HCT116 (cell line): ENCODE measurements around the gene TTC27.

Experiments used
- CEBPB ChIP-seq: IDR thresholded peaks from 2 replicates; pipeline ENCODE4 v1.6.1; 2012; ENCODE audit warnings: low read depth
- JUND ChIP-seq: IDR thresholded peaks from 2 replicates; pipeline ENCODE4 v1.6.1; 2012
- POLR2A ChIP-seq: IDR thresholded peaks from 2 replicates; pipeline ENCODE4 v1.7.0; 2011; ENCODE audit warnings: borderline replicate concordance; ENCODE audit not compliant: insufficient read depth, insufficient read length; ENCODE audit errors: extremely low read depth
- TF ChIP-seq, protein P1 (sequence below), 3 experiments: fragments of 200-600 bp in 1 of 3; sonication (generic) in 1 of 3; IDR thresholded peaks in 2 of 3; conservative IDR thresholded peaks in 1 of 3; 2 replicates each; pipeline ENCODE4 v1.5.1; 2012 to 2017; ENCODE audit warnings: low read depth in 2 of 3, low read length in 2 of 3, antibody characterized with exemption in 1 of 3, borderline replicate concordance in 1 of 3, control low read depth in 1 of 3, mild to moderate bottlenecking in 1 of 3, mixed read lengths in 1 of 3, mixed run types in 1 of 3, moderate library complexity in 1 of 3; ENCODE audit not compliant: insufficient read depth in 1 of 3
- TF ChIP-seq, protein P2 (sequence below): IDR thresholded peaks from 2 replicates; pipeline ENCODE4 v1.6.1; 2012

DNA sequence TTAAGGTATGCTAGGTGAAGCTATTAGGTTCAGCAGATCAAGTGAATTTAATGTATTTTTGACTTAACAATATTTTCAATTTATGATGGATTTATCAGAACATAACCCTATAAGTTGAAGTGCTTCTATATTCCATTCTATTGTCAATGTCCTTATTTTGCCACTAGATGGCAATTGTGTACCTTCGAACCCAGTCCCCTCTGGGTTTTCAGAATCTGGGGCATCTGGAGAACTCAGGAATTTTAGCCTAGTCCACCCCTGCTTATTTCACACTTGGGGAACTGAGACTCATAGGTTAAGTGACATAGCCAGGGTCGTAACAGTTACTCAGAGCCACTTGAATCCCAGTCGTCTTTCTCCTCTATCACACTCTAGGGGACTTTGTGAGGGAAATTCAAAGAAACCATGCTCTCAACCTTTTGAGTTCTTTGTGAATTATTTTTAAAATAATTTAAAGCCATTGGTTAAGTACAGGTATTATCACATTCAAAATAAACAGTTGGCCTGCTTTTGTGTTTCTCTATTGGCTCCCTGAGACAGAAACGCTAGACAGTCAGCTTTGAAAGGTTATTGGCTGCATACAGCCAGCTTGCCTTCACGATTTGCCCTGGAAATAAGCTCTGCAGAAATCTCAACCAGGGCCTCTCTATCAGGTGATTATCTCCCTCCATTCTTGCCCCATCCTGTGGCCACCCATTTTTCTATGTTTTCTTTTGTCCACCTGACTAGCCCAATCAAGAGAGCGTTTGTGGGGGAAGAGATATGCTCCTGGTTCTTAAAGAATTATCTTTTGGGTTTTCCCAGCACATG is 145.0 kb downstream of the TTC27 start:
- TF ChIP-seq, protein P1, sequence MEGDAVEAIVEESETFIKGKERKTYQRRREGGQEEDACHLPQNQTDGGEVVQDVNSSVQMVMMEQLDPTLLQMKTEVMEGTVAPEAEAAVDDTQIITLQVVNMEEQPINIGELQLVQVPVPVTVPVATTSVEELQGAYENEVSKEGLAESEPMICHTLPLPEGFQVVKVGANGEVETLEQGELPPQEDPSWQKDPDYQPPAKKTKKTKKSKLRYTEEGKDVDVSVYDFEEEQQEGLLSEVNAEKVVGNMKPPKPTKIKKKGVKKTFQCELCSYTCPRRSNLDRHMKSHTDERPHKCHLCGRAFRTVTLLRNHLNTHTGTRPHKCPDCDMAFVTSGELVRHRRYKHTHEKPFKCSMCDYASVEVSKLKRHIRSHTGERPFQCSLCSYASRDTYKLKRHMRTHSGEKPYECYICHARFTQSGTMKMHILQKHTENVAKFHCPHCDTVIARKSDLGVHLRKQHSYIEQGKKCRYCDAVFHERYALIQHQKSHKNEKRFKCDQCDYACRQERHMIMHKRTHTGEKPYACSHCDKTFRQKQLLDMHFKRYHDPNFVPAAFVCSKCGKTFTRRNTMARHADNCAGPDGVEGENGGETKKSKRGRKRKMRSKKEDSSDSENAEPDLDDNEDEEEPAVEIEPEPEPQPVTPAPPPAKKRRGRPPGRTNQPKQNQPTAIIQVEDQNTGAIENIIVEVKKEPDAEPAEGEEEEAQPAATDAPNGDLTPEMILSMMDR (IDR thresholded peaks at IDR 0.05 in 2 of 3, conservative IDR thresholded peaks at IDR 0.05 in 1 of 3; ENCODE audit: borderline replicate concordance in 1 of 3, insufficient read depth in 1 of 3, low read depth in 2 of 3, low read length in 2 of 3) = peak; percentile 52 to 90 (median 85)
- TF ChIP-seq POLR2A = no peak
- no peak for TF ChIP-seq CEBPB
- TF ChIP-seq JUND = no peak
- TF ChIP-seq, protein P2, sequence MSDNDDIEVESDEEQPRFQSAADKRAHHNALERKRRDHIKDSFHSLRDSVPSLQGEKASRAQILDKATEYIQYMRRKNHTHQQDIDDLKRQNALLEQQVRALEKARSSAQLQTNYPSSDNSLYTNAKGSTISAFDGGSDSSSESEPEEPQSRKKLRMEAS = no peak
